Upper lobe of left lung (tissue), 6 donors: ENCODE measurements around the gene STX2. TPM values are rescaled to one million over a fixed set of nuclear protein-coding genes. Genes with fewer than 3 reads are reported as not detected.

Source experiments
- ATAC-seq, 2 donors: fragments of 200-7000 bp; cut with Tn5 transposase; one replicate each; pipeline ENCODE4 v1.9.1; 2022; ENCODE audit warnings: mild to moderate bottlenecking in 2 of 2, moderate library complexity in 2 of 2; ENCODE audit not compliant: low FRiP score in 2 of 2
- DNase-seq, 2 donors: peaks; one replicate each; pipeline ENCODE4 v3.0.0-alpha.2; 2019 to 2020
- H3K27ac ChIP-seq, 4 donors: fragments of 200-600 bp; sonication (generic); one replicate each; pipeline ENCODE4 v1.5.1; 2016 to 2019
- H3K27me3 ChIP-seq, 4 donors: fragments of 200-600 bp; sonication (generic); one replicate each; pipeline ENCODE4 v1.5.1; 2017 to 2019
- H3K36me3 ChIP-seq, 4 donors: fragments of 200-600 bp; sonication (generic); one replicate each; pipeline ENCODE4 v1.5.1; 2016 to 2019
- H3K4me1 ChIP-seq, 4 donors: fragments of 200-600 bp; sonication (generic); one replicate each; pipeline ENCODE4 v1.5.1; 2018 to 2019
- H3K4me3 ChIP-seq, 4 donors: fragments of 200-600 bp; sonication (generic); one replicate each; pipeline ENCODE4 v1.5.1; 2017 to 2019; ENCODE audit warnings: mild to moderate bottlenecking in 2 of 4, moderate library complexity in 1 of 4
- H3K9me3 ChIP-seq, 4 donors: fragments of 200-600 bp; sonication (generic); one replicate each; pipeline ENCODE4 v1.5.1; 2018 to 2019
- EP300 ChIP-seq, 4 donors: sonication (generic); formaldehyde crosslinking; IDR thresholded peaks; one replicate each; pipeline ENCODE4 v1.5.1; 2017; ENCODE audit warnings: antibody characterized with exemption in 4 of 4, control low read depth in 2 of 4
- POLR2A ChIP-seq, 4 donors: fragments of 450-650 bp; IDR thresholded peaks; one replicate each; pipeline ENCODE4 v1.5.1; 2016 to 2017; ENCODE audit warnings: antibody characterized with exemption in 4 of 4, mild to moderate bottlenecking in 2 of 4
- POLR2AphosphoS5 ChIP-seq, 2 donors: sonication (generic); formaldehyde crosslinking; IDR thresholded peaks; one replicate each; pipeline ENCODE4 v1.5.1; 2017; ENCODE audit warnings: antibody characterized with exemption in 2 of 2
- WGBS, 2 donors: methylation state at CpG; one replicate each; pipeline ENCODE4 v1.1.5; 2017 to 2018; 5-methylcytosine and 5-hydroxymethylcytosine counted together
- total RNA-seq, 6 donors: library from RNA; depleted of rRNA in 4 of 6; stranded (reverse); fragments of >200 nt in 4 of 6; gene quantifications; one replicate each; pipeline versions ENCODE4 v1.1.0 to v1.2.1, GENCODE V29; 2016 to 2021
- TF ChIP-seq, protein P1 (sequence below), 6 experiments: fragments of 450-650 bp in 4 of 6; fragments of 200-600 bp in 2 of 6; sonication (generic) in 2 of 6; IDR thresholded peaks; one replicate each; pipeline ENCODE4 v1.5.1; 2016 to 2019; ENCODE audit warnings: antibody characterized with exemption in 6 of 6
- donor health status: DM: no; HTN: no; CAD: no; lungs with moderate emphysema.
- donor health status: DM: no; HTN: yes; CAD: no; lungs with severe emphysema.

The STX2 gene
- total RNA-seq, 6 donors from 2014 or later = 12.4 to 113 (median 27.0) TPM

DNA sequence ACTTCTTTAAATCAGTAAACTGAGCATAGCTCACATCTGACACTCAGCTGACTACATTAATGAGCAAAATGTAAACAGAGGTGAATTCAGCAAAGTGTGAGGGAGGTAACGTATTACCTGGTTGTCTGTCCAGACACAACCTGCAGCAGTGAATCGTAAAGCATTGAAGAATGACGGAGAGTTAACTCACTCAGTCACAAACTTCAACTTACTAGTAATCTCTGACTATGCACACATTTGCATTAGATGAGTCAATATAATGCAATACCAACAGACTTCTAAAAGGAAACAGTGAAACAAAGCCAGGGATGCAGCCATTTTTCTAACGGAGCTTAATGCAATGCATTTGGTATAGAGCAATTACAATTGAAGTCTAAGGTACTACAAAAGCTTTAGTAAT lies 40.0 kb downstream of the STX2 start:
- no peak for DNase-seq
- Histone ChIP-seq H3K27me3 (no peaks in the 10 kb centered on the region), H3K4me1 (no peaks in the 10 kb centered on the region), H3K36me3 (peaks cover 0 to 99% (median 66%) of the 10 kb centered on the region in 4 donors), H3K4me3 (no peak overlapping the region), H3K27ac (no peak overlapping the region), H3K9me3 (no peaks in the 10 kb centered on the region)
- 92 to 97% methylated on average over 4 of the region's 4 CpGs for whole genome bisulfite sequencing, 2 donors
- TF ChIP-seq, protein P1, sequence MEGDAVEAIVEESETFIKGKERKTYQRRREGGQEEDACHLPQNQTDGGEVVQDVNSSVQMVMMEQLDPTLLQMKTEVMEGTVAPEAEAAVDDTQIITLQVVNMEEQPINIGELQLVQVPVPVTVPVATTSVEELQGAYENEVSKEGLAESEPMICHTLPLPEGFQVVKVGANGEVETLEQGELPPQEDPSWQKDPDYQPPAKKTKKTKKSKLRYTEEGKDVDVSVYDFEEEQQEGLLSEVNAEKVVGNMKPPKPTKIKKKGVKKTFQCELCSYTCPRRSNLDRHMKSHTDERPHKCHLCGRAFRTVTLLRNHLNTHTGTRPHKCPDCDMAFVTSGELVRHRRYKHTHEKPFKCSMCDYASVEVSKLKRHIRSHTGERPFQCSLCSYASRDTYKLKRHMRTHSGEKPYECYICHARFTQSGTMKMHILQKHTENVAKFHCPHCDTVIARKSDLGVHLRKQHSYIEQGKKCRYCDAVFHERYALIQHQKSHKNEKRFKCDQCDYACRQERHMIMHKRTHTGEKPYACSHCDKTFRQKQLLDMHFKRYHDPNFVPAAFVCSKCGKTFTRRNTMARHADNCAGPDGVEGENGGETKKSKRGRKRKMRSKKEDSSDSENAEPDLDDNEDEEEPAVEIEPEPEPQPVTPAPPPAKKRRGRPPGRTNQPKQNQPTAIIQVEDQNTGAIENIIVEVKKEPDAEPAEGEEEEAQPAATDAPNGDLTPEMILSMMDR (IDR thresholded peaks at IDR 0.05) = no peak
- no peak for TF ChIP-seq EP300 (IDR thresholded peaks at IDR 0.05)
- TF ChIP-seq POLR2AphosphoS5 (IDR thresholded peaks at IDR 0.05) = no peak
- TF ChIP-seq POLR2A (IDR thresholded peaks at IDR 0.05) = no peak
- ATAC-seq = no peak

DNA sequence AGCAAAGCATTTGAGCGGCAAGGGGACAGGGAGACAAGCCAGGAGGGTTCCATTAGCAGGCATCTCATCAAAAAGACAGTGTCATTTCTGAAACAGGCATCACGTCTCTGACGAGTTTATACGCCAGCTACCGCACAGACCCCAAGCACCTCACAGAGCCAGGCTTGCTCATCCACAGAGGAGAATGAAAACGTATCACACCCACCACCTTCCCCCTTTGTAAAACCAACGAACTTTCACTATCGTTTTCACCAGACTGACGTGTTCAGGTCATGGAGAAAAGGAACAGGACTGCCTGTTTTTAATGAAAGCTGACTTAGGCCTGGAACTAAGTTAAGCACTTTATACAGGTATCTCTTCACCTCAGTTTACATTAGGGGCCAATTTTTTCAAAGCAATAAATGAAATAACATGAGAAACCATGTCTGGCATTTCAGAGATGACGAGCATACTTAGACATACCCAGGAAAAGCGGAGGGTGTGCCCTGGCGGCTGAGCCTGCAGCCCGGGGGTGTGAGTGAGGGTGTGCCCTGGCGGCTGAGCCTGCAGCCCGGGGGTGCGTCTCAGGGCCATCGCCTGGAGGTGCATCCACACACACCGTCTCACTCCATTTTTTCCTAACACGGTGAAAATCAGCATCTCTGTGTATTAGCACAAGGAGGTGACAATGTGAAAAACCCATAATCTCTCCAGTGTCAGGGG lies 41.9 kb downstream of the STX2 start:
- no peak for ATAC-seq
- Histone ChIP-seq H3K27me3 (no peaks in the 10 kb centered on the region), H3K27ac (no peak overlapping the region), H3K4me3 (no peak overlapping the region), H3K4me1 (no peaks in the 10 kb centered on the region), H3K36me3 (peaks cover 0 to 97% (median 62%) of the 10 kb centered on the region in 4 donors), H3K9me3 (no peaks in the 10 kb centered on the region)
- 92% methylated on average over 19 of the region's 19 CpGs for WGBS, 2 donors
- TF ChIP-seq POLR2AphosphoS5 (IDR thresholded peaks at IDR 0.05) (no peak), POLR2A (IDR thresholded peaks at IDR 0.05) (no peak), EP300 (IDR thresholded peaks at IDR 0.05) (no peak)
- TF ChIP-seq, protein P1 (IDR thresholded peaks at IDR 0.05) = no peak
- peak in 1 of 2 donors; percentile 70 for DNase-seq

DNA sequence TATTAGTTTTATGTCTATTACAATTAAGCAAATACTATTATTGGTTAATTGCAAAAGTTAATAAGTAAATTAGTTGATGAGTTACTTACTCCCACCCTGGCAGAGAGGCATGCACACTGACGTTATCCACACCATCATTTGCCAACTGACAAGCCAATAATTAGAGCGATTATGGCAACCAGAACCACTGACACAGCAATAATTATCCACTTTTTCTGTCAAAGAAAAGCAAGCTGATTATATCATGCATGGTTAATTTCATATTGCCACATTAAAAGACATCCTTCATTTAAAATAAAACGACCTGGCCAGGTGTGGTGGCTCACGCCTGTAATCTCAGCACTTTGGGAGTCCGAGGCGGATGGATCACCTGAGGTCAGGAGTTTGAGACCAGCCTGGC lies 43.1 kb downstream of the STX2 start:
- no peaks in the 10 kb centered on the region for H3K27me3 ChIP-seq
- no peaks in the 10 kb centered on the region for H3K4me1 ChIP-seq
- ATAC-seq (no peak), DNase-seq (no peak)
- H3K9me3 ChIP-seq = no peaks in the 10 kb centered on the region
- 56 to 74% methylated on average over 6 of the region's 6 CpGs for WGBS, 2 donors
- peaks cover 0 to 96% (median 63%) of the 10 kb centered on the region in 4 donors for H3K36me3 ChIP-seq
- no peak overlapping the region for H3K27ac ChIP-seq
- H3K4me3 ChIP-seq = no peak overlapping the region
- TF ChIP-seq EP300 (IDR thresholded peaks at IDR 0.05) (no peak), POLR2AphosphoS5 (IDR thresholded peaks at IDR 0.05) (no peak), POLR2A (IDR thresholded peaks at IDR 0.05) (no peak)
- TF ChIP-seq, protein P1 (IDR thresholded peaks at IDR 0.05) = no peak

DNA sequence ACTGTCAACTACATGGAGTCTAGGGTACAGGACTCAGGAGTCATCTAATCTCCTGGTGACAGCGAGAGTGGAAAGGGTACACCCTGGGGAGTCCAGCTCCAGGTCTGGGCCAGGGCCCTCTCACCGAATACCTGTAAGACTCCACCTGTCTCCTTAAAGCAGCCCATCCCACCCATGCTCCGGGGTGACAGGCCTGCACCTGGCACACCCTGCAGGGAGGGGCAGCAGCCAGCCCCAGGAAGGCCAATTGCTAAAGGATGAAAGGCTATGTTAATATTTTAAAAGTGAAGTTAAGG lies 45.5 kb downstream of the STX2 start:
- ATAC-seq (peak in 1 of 2 donors; percentile 61), DNase-seq (no peak)
- WGBS, 2 donors = 75 to 89% methylated on average over 1 to 3 of the region's 3 CpGs
- Histone ChIP-seq H3K4me3 (no peak overlapping the region), H3K4me1 (no peaks in the 10 kb centered on the region), H3K27ac (no peak overlapping the region), H3K9me3 (no peaks in the 10 kb centered on the region), H3K36me3 (peaks cover 0 to 94% (median 43%) of the 10 kb centered on the region in 4 donors), H3K27me3 (no peaks in the 10 kb centered on the region)
- TF ChIP-seq, protein P1 (IDR thresholded peaks at IDR 0.05) = no peak
- TF ChIP-seq POLR2AphosphoS5 (IDR thresholded peaks at IDR 0.05) = no peak
- no peak for TF ChIP-seq EP300 (IDR thresholded peaks at IDR 0.05)
- TF ChIP-seq POLR2A (IDR thresholded peaks at IDR 0.05) = no peak
